Astrocyte (in vitro differentiated cells and primary cell): ENCODE measurements around the gene PLD3.

Experiments
- CTCF ChIP-seq: IDR thresholded peaks from 2 replicates; pipeline ENCODE4 v1.5.1; 2011; ENCODE audit warnings: low read depth, mild to moderate bottlenecking, inconsistent platforms, low read length, moderate library complexity; ENCODE audit not compliant: insufficient read depth
- EZH2 ChIP-seq: IDR thresholded peaks from 2 replicates; pipeline ENCODE4 v1.6.1; 2012; ENCODE audit warnings: mild to moderate bottlenecking, low read length, inconsistent platforms; ENCODE audit not compliant: insufficient read depth

- no peak for TF ChIP-seq EZH2
- TF ChIP-seq CTCF = no peak
Observed at GRCh38 chr19:40317338-40317737, 31.2 kb upstream of the PLD3 start.
